Activated CD4-positive, CD25-positive, alpha-beta regulatory T cell (primary cell): ENCODE data around the gene DOLPP1.
A peak's percentile ranks its signal among the peaks of the same experiment; 100 is the strongest.
"Not testable (repeated sequence)": the region's sequence is repeated elsewhere in the genome, so short reads cannot be mapped to it uniquely, and the experiment has no call there.

Experiments used
- DNase-seq, 4 experiments: peaks; one replicate each; lab custom pipeline; 2025; lab: John Stamatoyannopoulos, UW

Gene DOLPP1

GRCh38 chr9:129080601-129081387 is at the start of gene DOLPP1:
Gene DOLPP1, plus strand, starts transcription at chr9:129081111. Its CDS starts 21 bp downstream, at chr9:129081132.
- DNase-seq = peak; percentile 96 to 98 (median 97)

GRCh38 chr9:129031514-129031913 is 49.4 kb upstream of the DOLPP1 start:
- DNase-seq = no peak

GRCh38 chr9:129032541-129033159 is 48.3 kb upstream of the DOLPP1 start:
- no peak for DNase-seq

GRCh38 chr9:129033216-129033615 is 47.7 kb upstream of the DOLPP1 start:
- DNase-seq = no peak

- DNase-seq = not testable (repeated sequence)
These were observed 45.1 kb upstream of the DOLPP1 start for GRCh38 chr9:129035838-129036237.

GRCh38 chr9:129036241-129036922 is 44.5 kb upstream of the DOLPP1 start, which contains the start of gene MIGA2:
Gene MIGA2, plus strand, starts transcription at chr9:129036626. Its CDS starts 3,969 bp downstream, at chr9:129040595.
- peak; percentile 84 to 88 (median 86) for DNase-seq

- no peak for DNase-seq
These were observed 43.8 kb upstream of the DOLPP1 start for GRCh38 chr9:129036923-129037766.

- no peak for DNase-seq
These were observed 43.2 kb upstream of the DOLPP1 start for GRCh38 chr9:129037767-129038098.

GRCh38 chr9:129038109-129038852 is 42.6 kb upstream of the DOLPP1 start:
- DNase-seq = no peak

- DNase-seq = no peak
These were observed 40.7 kb upstream of the DOLPP1 start for GRCh38 chr9:129040113-129040643.

- DNase-seq = no peak
These were observed 38.9 kb upstream of the DOLPP1 start for GRCh38 chr9:129042016-129042415.

GRCh38 chr9:129052592-129052991 is 28.3 kb upstream of the DOLPP1 start:
- DNase-seq = no peak

- no peak for DNase-seq
These were observed 27.9 kb upstream of the DOLPP1 start for GRCh38 chr9:129053020-129053419.

GRCh38 chr9:129054163-129054851 is 26.6 kb upstream of the DOLPP1 start:
- DNase-seq = no peak

GRCh38 chr9:129058965-129059795 is 21.7 kb upstream of the DOLPP1 start:
- DNase-seq = no peak

GRCh38 chr9:129059796-129060785 is 20.8 kb upstream of the DOLPP1 start:
- no peak for DNase-seq

- DNase-seq = no peak
These were observed 19.9 kb upstream of the DOLPP1 start for GRCh38 chr9:129060991-129061390.

- DNase-seq = no peak
These were observed 17.9 kb upstream of the DOLPP1 start for GRCh38 chr9:129063061-129063460.
